HFF-Myc (cell line): ENCODE data around the gene C4BPA.

Experiments used
- DNase-seq: peaks from one replicate; pipeline ENCODE4 v3.0.0-alpha.2; 2011; ENCODE audit warnings: low read depth; ENCODE audit errors: extremely low read depth
- H3K4me3 ChIP-seq: replicated peaks from 2 replicates; pipeline ENCODE4 v1.5.1; 2011; ENCODE audit warnings: low read depth, mild to moderate bottlenecking, control low read depth, low read length
- CTCF ChIP-seq: IDR thresholded peaks from 2 replicates; pipeline ENCODE4 v1.5.1; 2012; ENCODE audit warnings: mild to moderate bottlenecking, low read depth, low read length, control low read depth; ENCODE audit errors: missing control alignments

Gene C4BPA

DNA sequence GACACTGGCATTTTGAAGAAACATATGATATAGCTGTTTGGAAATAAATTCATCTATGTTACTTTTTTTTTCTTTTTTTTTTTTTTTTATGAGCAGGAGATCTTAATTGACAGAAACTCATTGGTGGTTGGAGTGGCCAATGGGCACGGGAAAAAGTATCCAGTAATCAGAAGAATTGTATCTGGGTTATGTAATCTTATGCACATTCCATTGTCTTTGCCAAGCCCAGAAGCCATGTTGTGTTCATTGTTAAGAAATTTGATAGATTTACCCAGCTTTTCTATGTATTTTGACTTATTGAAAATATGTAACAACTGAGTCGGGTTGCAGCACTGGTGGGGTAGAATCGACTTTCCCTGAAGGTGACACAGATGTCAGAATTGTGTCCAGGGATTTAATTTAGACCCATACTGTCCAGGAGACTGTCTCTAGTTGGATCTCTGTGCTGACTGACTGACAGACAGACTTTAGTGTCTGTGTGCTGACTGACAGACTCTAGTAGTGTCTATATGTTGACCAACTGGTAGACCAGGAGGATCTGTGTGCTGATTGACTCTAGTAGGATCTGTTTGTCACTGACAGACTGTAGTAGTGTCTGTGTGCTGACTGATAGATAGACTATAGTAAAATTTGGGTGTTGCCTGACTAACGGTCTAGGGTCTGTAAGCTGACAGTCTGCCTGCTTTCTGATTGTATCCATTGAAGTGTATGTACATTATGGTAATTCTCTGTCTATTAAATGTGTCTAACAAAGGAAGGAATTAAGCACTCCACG, 27.7 kb upstream of the C4BPA start:
- DNase-seq, result no peak

GRCh38 chr1:207077012-207077411, 27.0 kb upstream of the C4BPA start:
- H3K4me3 ChIP-seq, result no peak overlapping the region
- TF ChIP-seq CTCF, result no peak
- DNase-seq, result no peak

More for the DNA sequence above, 27.7 kb upstream of the C4BPA start:
- TF ChIP-seq CTCF, result no peak
- H3K4me3 ChIP-seq, result no peak overlapping the region

DNA sequence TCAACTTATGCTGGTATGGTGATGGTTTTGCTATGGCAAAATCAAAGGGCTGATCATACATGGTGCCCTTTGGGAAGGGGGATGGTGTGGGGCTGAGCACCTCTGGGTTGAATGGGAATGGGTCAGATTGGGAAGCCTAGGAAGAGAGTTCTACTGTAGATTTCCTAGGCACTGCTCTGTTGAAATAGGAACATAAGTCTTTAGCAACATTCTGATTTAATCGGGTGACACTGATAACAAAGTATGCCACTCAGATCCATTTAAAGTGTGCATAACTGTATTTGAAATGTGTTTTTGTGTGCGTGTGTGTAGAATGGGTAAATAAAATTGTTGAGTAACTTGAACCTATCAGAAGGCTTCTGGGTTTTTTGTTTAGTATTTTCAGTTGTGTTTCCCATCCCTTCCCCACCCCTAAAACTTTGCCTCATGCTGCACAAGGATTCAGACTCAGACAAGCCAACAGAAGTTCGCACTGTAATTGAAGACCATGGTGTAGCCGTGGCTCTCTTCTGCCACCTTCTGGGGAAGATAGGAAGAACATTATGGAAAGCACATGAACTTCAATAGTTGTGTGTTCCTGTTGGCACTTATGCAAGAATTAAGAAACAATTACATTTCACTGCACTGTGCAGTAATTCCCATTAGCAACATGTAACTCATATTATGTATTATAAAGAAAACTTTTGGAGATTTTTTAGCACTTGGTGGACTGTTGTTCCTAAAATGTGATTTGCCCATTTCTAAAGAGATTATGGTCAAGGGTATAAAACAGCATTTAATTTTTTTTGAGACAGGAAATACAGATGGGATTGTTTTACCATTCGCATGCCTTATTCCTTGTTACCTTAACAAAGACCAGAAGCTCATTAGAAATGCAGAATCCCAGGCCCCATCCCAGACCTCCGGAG, 26.3 kb upstream of the C4BPA start:
- no peak overlapping the region for H3K4me3 ChIP-seq
- DNase-seq, result peak; percentile 64
- TF ChIP-seq CTCF, result peak; percentile 82

DNA sequence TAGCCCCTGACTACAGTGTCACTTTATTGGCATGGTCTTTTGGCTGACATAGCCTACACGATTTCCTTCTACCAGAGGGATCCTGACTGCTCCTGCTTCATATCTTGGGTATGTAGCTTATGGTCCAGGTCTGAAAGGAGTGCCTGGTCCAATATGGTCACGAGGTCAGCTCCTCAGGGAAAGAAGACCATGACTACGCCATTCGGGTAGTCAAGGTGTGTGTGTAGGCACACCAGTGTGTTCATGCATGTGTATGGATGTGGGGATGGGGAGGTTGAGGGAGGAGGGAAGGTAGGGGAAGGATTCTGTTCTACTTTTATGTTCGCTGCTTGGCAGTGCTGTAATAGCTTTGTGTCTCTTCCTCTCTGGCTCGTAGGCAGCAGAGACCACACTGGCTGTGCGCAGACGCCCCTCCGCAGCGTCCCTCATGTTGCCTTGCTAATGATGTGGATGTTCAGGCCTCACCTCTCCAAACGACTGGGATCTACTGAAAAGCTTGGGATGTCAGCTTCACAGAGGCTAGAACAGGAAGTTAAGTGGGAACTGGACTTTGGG, 25.4 kb upstream of the C4BPA start:
- no peak for TF ChIP-seq CTCF
- no peak for DNase-seq
- H3K4me3 ChIP-seq, result no peak overlapping the region

DNA sequence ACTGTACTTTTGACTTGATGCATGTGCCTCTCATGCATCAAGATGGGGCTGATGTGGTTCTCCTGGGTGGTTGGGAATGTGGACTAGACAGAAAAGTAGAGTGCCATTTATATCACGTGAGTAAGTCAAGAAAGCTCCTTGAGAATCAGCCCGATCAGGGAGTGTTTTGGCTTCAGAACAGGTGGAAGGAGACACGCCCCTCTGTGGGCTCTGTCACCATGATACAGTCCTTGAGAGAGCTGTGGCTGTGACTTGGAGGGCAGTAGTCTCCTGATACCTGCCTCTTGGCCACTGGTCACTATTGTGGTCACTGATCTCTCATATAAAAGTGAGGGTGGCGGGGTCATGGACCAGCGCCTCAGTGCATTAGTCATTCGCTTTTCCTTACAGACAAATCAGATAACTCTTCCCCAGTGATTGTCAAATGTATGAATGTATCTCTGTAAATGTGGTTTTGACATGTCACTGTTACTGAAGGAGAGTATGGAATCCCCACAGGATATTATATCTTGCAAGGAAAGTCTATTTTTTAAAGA, 24.3 kb upstream of the C4BPA start:
- H3K4me3 ChIP-seq, result no peak overlapping the region
- TF ChIP-seq CTCF, result no peak
- DNase-seq, result no peak

- no peak for TF ChIP-seq CTCF
- DNase-seq, result no peak
- no peak overlapping the region for H3K4me3 ChIP-seq
Measured at GRCh38 chr1:207081088-207081487, 22.9 kb upstream of the C4BPA start.
